ENCODE measurements around the gene SNX6.

GRCh38 chr14:34522496-34522895, 107.5 kb downstream of the SNX6 start:
- TF ChIP-seq, protein P1, sequence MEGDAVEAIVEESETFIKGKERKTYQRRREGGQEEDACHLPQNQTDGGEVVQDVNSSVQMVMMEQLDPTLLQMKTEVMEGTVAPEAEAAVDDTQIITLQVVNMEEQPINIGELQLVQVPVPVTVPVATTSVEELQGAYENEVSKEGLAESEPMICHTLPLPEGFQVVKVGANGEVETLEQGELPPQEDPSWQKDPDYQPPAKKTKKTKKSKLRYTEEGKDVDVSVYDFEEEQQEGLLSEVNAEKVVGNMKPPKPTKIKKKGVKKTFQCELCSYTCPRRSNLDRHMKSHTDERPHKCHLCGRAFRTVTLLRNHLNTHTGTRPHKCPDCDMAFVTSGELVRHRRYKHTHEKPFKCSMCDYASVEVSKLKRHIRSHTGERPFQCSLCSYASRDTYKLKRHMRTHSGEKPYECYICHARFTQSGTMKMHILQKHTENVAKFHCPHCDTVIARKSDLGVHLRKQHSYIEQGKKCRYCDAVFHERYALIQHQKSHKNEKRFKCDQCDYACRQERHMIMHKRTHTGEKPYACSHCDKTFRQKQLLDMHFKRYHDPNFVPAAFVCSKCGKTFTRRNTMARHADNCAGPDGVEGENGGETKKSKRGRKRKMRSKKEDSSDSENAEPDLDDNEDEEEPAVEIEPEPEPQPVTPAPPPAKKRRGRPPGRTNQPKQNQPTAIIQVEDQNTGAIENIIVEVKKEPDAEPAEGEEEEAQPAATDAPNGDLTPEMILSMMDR (conservative IDR thresholded peaks at IDR 0.05): no peak
- TF ChIP-seq ZFX (IDR thresholded peaks at IDR 0.05): no peak
